HepG2 (cell line): ENCODE measurements around the gene PLEKHH3. TPM values are rescaled to one million over a fixed set of nuclear protein-coding genes. Genes with fewer than 3 reads are reported as not detected.
A peak's percentile ranks its signal among the peaks of the same experiment; 100 is the strongest.

Experiments
- ASH2L ChIP-seq: fragments of 300-600, 200-600 bp; sonication (generic); IDR thresholded peaks from 2 replicates; pipeline ENCODE4 v1.7.0; 2017; ENCODE audit warnings: low read depth, mild to moderate bottlenecking, moderate library complexity, mixed read lengths, low read length; ENCODE audit not compliant: insufficient read length
- EED ChIP-seq: sonication (generic); formaldehyde crosslinking; IDR thresholded peaks from 2 replicates; pipeline ENCODE4 v1.5.0; 2020; ENCODE audit warnings: mild to moderate bottlenecking, missing genetic modification reagents
- ERF ChIP-seq: IDR thresholded peaks from 2 replicates; pipeline ENCODE4 v1.6.1; 2018; ENCODE audit warnings: missing biosample characterization, missing genetic modification reagents
- FOXC1 ChIP-seq: sonication (generic); formaldehyde crosslinking; IDR thresholded peaks from 2 replicates; pipeline ENCODE4 v1.8.0; 2022; ENCODE audit warnings: mild to moderate bottlenecking, missing genetic modification reagents, borderline replicate concordance
- GTF2F1 ChIP-seq: fragments of 150-350 bp; IDR thresholded peaks from 2 replicates; pipeline ENCODE4 v1.6.1; 2014; ENCODE audit warnings: low read length
- HDAC6 ChIP-seq: fragments of 200-600 bp; sonication (generic); IDR thresholded peaks from 2 replicates; pipeline ENCODE4 v1.7.0; 2017; ENCODE audit warnings: mild to moderate bottlenecking, antibody characterized with exemption, low read length, low read depth
- KLF12 ChIP-seq: sonication (generic); formaldehyde crosslinking; IDR thresholded peaks from 2 replicates; pipeline ENCODE4 v1.4.0; 2020; ENCODE audit warnings: missing genetic modification reagents, borderline replicate concordance
- MIER2 ChIP-seq: IDR thresholded peaks from 2 replicates; pipeline ENCODE4 v1.6.1; 2016; ENCODE audit warnings: missing biosample characterization, missing genetic modification reagents
- NFIC ChIP-seq: IDR thresholded peaks from 2 replicates; pipeline ENCODE4 v1.6.1; 2012; ENCODE audit warnings: mild to moderate bottlenecking, low read length, inconsistent platforms
- PHB2 ChIP-seq: fragments of 450-650 bp; IDR thresholded peaks from 2 replicates; pipeline ENCODE4 v1.6.1; 2018; ENCODE audit not compliant: partially characterized antibody
- SMAD9 ChIP-seq: sonication (generic); formaldehyde crosslinking; IDR thresholded peaks from 2 replicates; pipeline ENCODE4 v1.5.1; 2020; ENCODE audit warnings: mild to moderate bottlenecking, missing genetic modification reagents
- TCF7 ChIP-seq: sonication (generic); IDR thresholded peaks from 2 replicates; pipeline ENCODE4 v1.6.1; 2016; ENCODE audit warnings: antibody characterized with exemption, low read depth
- ZFX ChIP-seq: sonication (generic); formaldehyde crosslinking; IDR thresholded peaks from 2 replicates; pipeline ENCODE4 v1.4.0; 2020; ENCODE audit warnings: mild to moderate bottlenecking, low read depth, missing genetic modification reagents, moderate library complexity
- ZNF282 ChIP-seq: fragments of 450-650 bp; IDR thresholded peaks from 2 replicates; pipeline ENCODE4 v1.6.1; 2018; ENCODE audit not compliant: partially characterized antibody
- ZNF34 ChIP-seq: sonication (generic); formaldehyde crosslinking; IDR thresholded peaks from 2 replicates; pipeline ENCODE4 v1.4.0; 2020; ENCODE audit warnings: mild to moderate bottlenecking, missing genetic modification reagents, borderline replicate concordance
- ZNF503 ChIP-seq: sonication (generic); formaldehyde crosslinking; IDR thresholded peaks from 2 replicates; pipeline ENCODE4 v1.4.0; 2020; ENCODE audit warnings: missing genetic modification reagents
- ZNF512 ChIP-seq: sonication (generic); formaldehyde crosslinking; IDR thresholded peaks from 2 replicates; pipeline ENCODE4 v1.4.0; 2020; ENCODE audit warnings: mild to moderate bottlenecking, missing genetic modification reagents
- ZNF678 ChIP-seq: sonication (generic); formaldehyde crosslinking; IDR thresholded peaks from 2 replicates; pipeline ENCODE4 v1.4.0; 2020; ENCODE audit warnings: mild to moderate bottlenecking, missing genetic modification reagents
- ZNF687 ChIP-seq: sonication (generic); formaldehyde crosslinking; IDR thresholded peaks from 2 replicates; pipeline ENCODE4 v1.5.1; 2020; ENCODE audit warnings: mild to moderate bottlenecking, missing genetic modification reagents, moderate library complexity
- ZNF7 ChIP-seq: IDR thresholded peaks from 2 replicates; pipeline ENCODE4 v1.6.1; 2016; ENCODE audit warnings: missing biosample characterization, missing genetic modification reagents
- ZNF777 ChIP-seq: sonication (generic); formaldehyde crosslinking; IDR thresholded peaks from 2 replicates; pipeline ENCODE4 v1.4.0; 2020; ENCODE audit warnings: missing genetic modification reagents
- polyA plus RNA-seq, 8 experiments: library from polyadenylated mRNA; depleted of rRNA in 3 of 8; stranded (reverse) in 7 of 8; unstranded in 1 of 8; fragments of >200 nt; fragmentation: Illumina TruSeq in 4 of 8; extraction: Trizol in 4 of 8; gene quantifications; 2 replicates each; pipeline versions ENCODE4 v1.2.1 to v1.2.3, GENCODE V29; 2011 to 2016; ENCODE audit warnings: low read depth in 4 of 8, missing spikeins in 1 of 8, mixed read lengths in 1 of 8; ENCODE audit not compliant: insufficient read depth in 1 of 8
- total RNA-seq, 5 experiments: library from RNA; depleted of rRNA; stranded (reverse); fragments of >200 nt; fragmentation: Illumina TruSeq; extraction: Trizol; gene quantifications; 2 replicates each; pipeline ENCODE4 v1.2.3, GENCODE V29; 2016; ENCODE audit warnings: low read depth in 1 of 5

The PLEKHH3 gene
- total and polyA plus RNA-seq, 2 of the 13 experiments (the other 11 are each of a cell fraction or from before 2014, with no cell fraction given): 6.0 to 19.9 TPM

GRCh38 chr17:42618442-42619150 is 58.2 kb downstream of the PLEKHH3 start (continued):
- TF ChIP-seq PHB2 (no peak), ZNF512 (CRISPR knock-in tag) (no peak), TCF7 (no peak), FOXC1 (no peak), SMAD9 (CRISPR knock-in tag) (no peak), ZNF678 (CRISPR knock-in tag) (no peak), KLF12 (CRISPR knock-in tag) (no peak), HDAC6 (no peak), ERF (CRISPR knock-in tag) (peak; percentile 84; the same call in 1 of the 2 replicates), ZNF503 (no peak), ASH2L (no peak), ZNF282 (no peak), MIER2 (CRISPR knock-in tag) (peak; percentile 82), ZFX (CRISPR knock-in tag) (peak; percentile 72; the same call in 1 of the 2 replicates), ZNF7 (CRISPR knock-in tag) (no peak), ZNF687 (CRISPR knock-in tag) (peak; percentile 47; the same call in 1 of the 2 replicates), ZNF777 (CRISPR knock-in tag) (no peak; the same call in 1 of the 2 replicates), GTF2F1 (no peak), ZNF34 (CRISPR knock-in tag) (no peak), NFIC (no peak), EED (CRISPR knock-in tag) (no peak)
